Trophoblast cell (in vitro differentiated cells and primary cell): ENCODE measurements around the gene RPTOR.

ENCODE experiments used
- DNase-seq, 2 donors: peaks; one replicate each; pipeline ENCODE4 v3.0.0-alpha.2; 2016
- H2AFZ ChIP-seq: 2 replicates; pipeline ENCODE4 v1.6.1; 2013; ENCODE audit warnings: low read length, moderate library complexity, mild to moderate bottlenecking; ENCODE audit not compliant: insufficient read depth, poor library complexity
- H2AK5ac ChIP-seq: 2 replicates; pipeline ENCODE4 v1.6.1; 2013; ENCODE audit warnings: mild to moderate bottlenecking, low read length
- H2BK120ac ChIP-seq: 2 replicates; pipeline ENCODE4 v1.6.1; 2013; ENCODE audit warnings: low read length, mild to moderate bottlenecking, moderate library complexity; ENCODE audit not compliant: insufficient read depth, poor library complexity
- H2BK12ac ChIP-seq: 2 replicates; pipeline ENCODE4 v1.6.1; 2013; ENCODE audit warnings: mild to moderate bottlenecking, low read length, moderate library complexity
- H2BK5ac ChIP-seq: 2 replicates; pipeline ENCODE4 v1.6.1; 2013; ENCODE audit warnings: low read length, low read depth, moderate library complexity, mild to moderate bottlenecking; ENCODE audit not compliant: poor library complexity
- H3K14ac ChIP-seq: 2 replicates; pipeline ENCODE4 v1.6.1; 2013; ENCODE audit warnings: mild to moderate bottlenecking, low read length
- H3K18ac ChIP-seq: 2 replicates; pipeline ENCODE4 v1.6.1; 2013; ENCODE audit warnings: mild to moderate bottlenecking, low read length
- H3K23ac ChIP-seq: 2 replicates; pipeline ENCODE4 v1.6.1; 2013; ENCODE audit warnings: low read length
- H3K27ac ChIP-seq: 2 replicates; pipeline ENCODE4 v1.5.1; 2013; ENCODE audit warnings: low read depth, mild to moderate bottlenecking, inconsistent platforms, low read length, moderate library complexity
- H3K27me3 ChIP-seq: 2 replicates; pipeline ENCODE4 v1.6.1; 2013; ENCODE audit warnings: inconsistent platforms, mild to moderate bottlenecking, low read length, moderate library complexity; ENCODE audit not compliant: insufficient read depth
- H3K36me3 ChIP-seq, 2 experiments: 1 replicate in 1 of 2; 2 replicates in 1 of 2; pipeline ENCODE4 v1.6.1; 2013; ENCODE audit warnings: low read length in 2 of 2, mild to moderate bottlenecking in 2 of 2, moderate library complexity in 1 of 2; ENCODE audit not compliant: insufficient read depth in 2 of 2, control insufficient read depth in 1 of 2
- H3K4ac ChIP-seq: 2 replicates; pipeline ENCODE4 v1.6.1; 2013; ENCODE audit warnings: low read depth, mild to moderate bottlenecking, low read length, moderate library complexity
- H3K4me1 ChIP-seq, 2 experiments: 1 replicate in 1 of 2; 2 replicates in 1 of 2; pipeline ENCODE4 v1.6.1; 2013; ENCODE audit warnings: low read length in 2 of 2, mild to moderate bottlenecking in 2 of 2, moderate library complexity in 1 of 2; ENCODE audit not compliant: insufficient read depth in 2 of 2, control insufficient read depth in 1 of 2
- H3K4me2 ChIP-seq: 2 replicates; pipeline ENCODE4 v1.6.1; 2013; ENCODE audit warnings: inconsistent platforms, mild to moderate bottlenecking, low read length, moderate library complexity
- H3K4me3 ChIP-seq: 2 replicates; pipeline ENCODE4 v1.5.1; 2013; ENCODE audit warnings: mild to moderate bottlenecking, low read depth, low read length, inconsistent platforms
- H3K79me1 ChIP-seq: one replicate; pipeline ENCODE4 v1.6.1; 2013; ENCODE audit warnings: low read length
- H3K79me2 ChIP-seq: 2 replicates; pipeline ENCODE4 v1.6.1; 2013; ENCODE audit warnings: low read length, mild to moderate bottlenecking; ENCODE audit not compliant: control insufficient read depth, insufficient read depth, poor library complexity
- H3K9ac ChIP-seq: 2 replicates; pipeline ENCODE4 v1.6.1; 2013; ENCODE audit warnings: mild to moderate bottlenecking, low read length
- H3K9me3 ChIP-seq: 2 replicates; pipeline ENCODE4 v1.6.1; 2013; ENCODE audit warnings: low read depth, mild to moderate bottlenecking, control low read depth, inconsistent platforms, low read length; ENCODE audit not compliant: insufficient read depth
- H4K12ac ChIP-seq: 2 replicates; pipeline ENCODE4 v1.6.1; 2013; ENCODE audit warnings: low read depth, mild to moderate bottlenecking, low read length, moderate library complexity
- H4K8ac ChIP-seq: 2 replicates; pipeline ENCODE4 v1.6.1; 2013; ENCODE audit warnings: low read depth, mild to moderate bottlenecking, low read length, moderate library complexity
- H4K91ac ChIP-seq: one replicate; pipeline ENCODE4 v1.6.1; 2013; ENCODE audit warnings: low read depth, mild to moderate bottlenecking, low read length, moderate library complexity
- WGBS: extraction: QIAGEN DNeasy Blood & Tissue Kit; methylation state at CpG from one replicate; pipeline ENCODE4 v1.1.7; 2013; ENCODE audit warnings: missing lambda C conversion rate; ENCODE audit not compliant: insufficient read length, insufficient coverage; ENCODE audit errors: extremely low coverage; 5-methylcytosine and 5-hydroxymethylcytosine counted together

Gene RPTOR

GRCh38 chr17:80842456-80843013 lies 297.9 kb downstream of the RPTOR start:
- Histone ChIP-seq H3K4ac (no peak overlapping the region), H3K27me3 (no peaks in the 10 kb centered on the region), H3K79me1 (no peaks in the 10 kb centered on the region), H3K23ac (no peak overlapping the region), H3K4me3 (no peak overlapping the region), H2BK12ac (no peak overlapping the region), H3K27ac (no peak overlapping the region), H2AFZ (no peak overlapping the region), H3K18ac (no peak overlapping the region), H2BK120ac (no peak overlapping the region), H2AK5ac (no peak overlapping the region), H3K79me2 (no peaks in the 10 kb centered on the region), H4K91ac (no peak overlapping the region), H3K4me2 (no peak overlapping the region), H3K9ac (no peak overlapping the region), H4K12ac (no peak overlapping the region), H4K8ac (no peak overlapping the region), H3K9me3 (peaks cover 13% of the 10 kb centered on the region), H3K4me1 (no peaks in the 10 kb centered on the region), H3K14ac (no peak overlapping the region), H2BK5ac (no peak overlapping the region), H3K36me3 (peaks cover 12 to 15% of the 10 kb centered on the region in 2 experiments)
- WGBS: no CpG with 5 or more reads among the region's 15 CpGs
- DNase-seq: no peak

GRCh38 chr17:80843741-80844156 lies 299.1 kb downstream of the RPTOR start:
- Histone ChIP-seq H2BK5ac (no peak overlapping the region), H3K9me3 (peaks cover 16% of the 10 kb centered on the region), H3K4me3 (no peak overlapping the region), H3K36me3 (peaks cover 7 to 21% of the 10 kb centered on the region in 2 experiments), H3K27ac (no peak overlapping the region), H3K4me1 (no peaks in the 10 kb centered on the region), H3K23ac (no peak overlapping the region), H3K79me1 (no peaks in the 10 kb centered on the region), H4K12ac (no peak overlapping the region), H3K4ac (no peak overlapping the region), H4K8ac (no peak overlapping the region), H2AK5ac (no peak overlapping the region), H2BK12ac (no peak overlapping the region), H4K91ac (no peak overlapping the region), H3K4me2 (no peak overlapping the region), H3K79me2 (no peaks in the 10 kb centered on the region), H3K27me3 (no peaks in the 10 kb centered on the region), H3K9ac (no peak overlapping the region), H2BK120ac (no peak overlapping the region), H3K18ac (no peak overlapping the region), H3K14ac (no peak overlapping the region), H2AFZ (no peak overlapping the region)
- no CpG with 5 or more reads among the region's 13 CpGs for WGBS
- no peak for DNase-seq

- no peak overlapping the region for H3K23ac ChIP-seq
- peaks cover 7 to 18% of the 10 kb centered on the region in 2 experiments for H3K36me3 ChIP-seq
- H4K91ac ChIP-seq: no peak overlapping the region
- H2BK5ac ChIP-seq: no peak overlapping the region
- no peak for DNase-seq
- no peak overlapping the region for H4K12ac ChIP-seq
- H2BK12ac ChIP-seq: no peak overlapping the region
- H3K4me3 ChIP-seq: no peak overlapping the region
- no peaks in the 10 kb centered on the region for H3K27me3 ChIP-seq
- no peak overlapping the region for H3K4me2 ChIP-seq
- no peak overlapping the region for H2BK120ac ChIP-seq
- H3K79me2 ChIP-seq: no peaks in the 10 kb centered on the region
- H4K8ac ChIP-seq: no peak overlapping the region
- no CpG with 5 or more reads among the region's 25 CpGs for WGBS
- no peak overlapping the region for H3K27ac ChIP-seq
- no peak overlapping the region for H3K4ac ChIP-seq
- no peak overlapping the region for H2AFZ ChIP-seq
- no peak overlapping the region for H3K9ac ChIP-seq
- peaks cover 16% of the 10 kb centered on the region for H3K9me3 ChIP-seq
- no peak overlapping the region for H3K18ac ChIP-seq
- no peaks in the 10 kb centered on the region for H3K4me1 ChIP-seq
- no peak overlapping the region for H2AK5ac ChIP-seq
- H3K79me1 ChIP-seq: no peaks in the 10 kb centered on the region
- no peak overlapping the region for H3K14ac ChIP-seq
These were observed 299.9 kb downstream of the RPTOR start for GRCh38 chr17:80844418-80844990.

- Histone ChIP-seq H4K8ac (no peak overlapping the region), H2BK12ac (no peak overlapping the region), H2AFZ (no peak overlapping the region), H2BK5ac (no peak overlapping the region), H3K14ac (no peak overlapping the region), H2AK5ac (no peak overlapping the region), H3K4me3 (peak overlapping the region; percentile 39), H3K4ac (no peak overlapping the region), H3K79me1 (no peaks in the 10 kb centered on the region), H3K79me2 (no peaks in the 10 kb centered on the region), H3K9ac (no peak overlapping the region), H3K9me3 (peaks cover 13% of the 10 kb centered on the region), H4K12ac (no peak overlapping the region), H2BK120ac (no peak overlapping the region), H3K4me2 (no peak overlapping the region), H4K91ac (no peak overlapping the region), H3K23ac (no peak overlapping the region), H3K36me3 (peaks cover 7 to 18% of the 10 kb centered on the region in 2 experiments), H3K18ac (no peak overlapping the region), H3K4me1 (no peaks in the 10 kb centered on the region), H3K27me3 (no peaks in the 10 kb centered on the region), H3K27ac (no peak overlapping the region)
- WGBS: no CpG with 5 or more reads among the region's 31 CpGs
- no peak for DNase-seq
These were observed 300.6 kb downstream of the RPTOR start for GRCh38 chr17:80845069-80845862.
